Osteoblast (primary cell): ENCODE results near the gene CXCL6. TPM values are rescaled to one million over a fixed set of nuclear protein-coding genes. Genes with fewer than 3 reads are reported as not detected.

Source experiments
- DNase-seq: peaks from one replicate; pipeline ENCODE4 v3.0.0; 2011; ENCODE audit warnings: low spot score, mixed read lengths; ENCODE audit not compliant: insufficient read length; ENCODE audit errors: missing footprints
- H2AFZ ChIP-seq: 2 replicates; pipeline ENCODE4 v1.6.0; 2011; ENCODE audit warnings: mild to moderate bottlenecking, low read length
- H3K27ac ChIP-seq: 2 replicates; pipeline ENCODE4 v1.5.1; 2011; ENCODE audit warnings: mild to moderate bottlenecking, low read depth, low read length, moderate library complexity
- H3K27me3 ChIP-seq: 2 replicates; pipeline ENCODE4 v1.6.0; 2012; ENCODE audit warnings: mild to moderate bottlenecking, control low read depth, inconsistent platforms, low read length, moderate library complexity; ENCODE audit not compliant: insufficient read depth
- H3K36me3 ChIP-seq: 2 replicates; pipeline ENCODE4 v1.5.1; 2011; ENCODE audit warnings: mild to moderate bottlenecking, low read length, control low read depth, moderate library complexity; ENCODE audit not compliant: insufficient read depth
- H3K4me1 ChIP-seq: 2 replicates; pipeline ENCODE4 v1.5.1; 2011; ENCODE audit warnings: mild to moderate bottlenecking, low read length, control low read depth, moderate library complexity; ENCODE audit not compliant: insufficient read depth
- H3K4me2 ChIP-seq: 2 replicates; pipeline ENCODE4 v1.6.0; 2011; ENCODE audit warnings: mild to moderate bottlenecking, low read length; ENCODE audit not compliant: insufficient read depth
- H3K4me3 ChIP-seq: fragments of 200-600 bp; sonication (generic); 3 replicates; pipeline ENCODE4 v1.5.1; 2012; ENCODE audit warnings: mild to moderate bottlenecking, low read length, inconsistent platforms; ENCODE audit not compliant: insufficient read depth
- H3K79me2 ChIP-seq: 2 replicates; pipeline ENCODE4 v1.6.0; 2012; ENCODE audit warnings: mild to moderate bottlenecking, low read length, control low read depth, inconsistent platforms; ENCODE audit not compliant: insufficient read depth
- H3K9me3 ChIP-seq: 2 replicates; pipeline ENCODE4 v1.5.1; 2011; ENCODE audit warnings: low read depth, low read length, control low read depth
- H4K20me1 ChIP-seq: 2 replicates; pipeline ENCODE4 v1.6.0; 2012; ENCODE audit warnings: mild to moderate bottlenecking, low read length, control low read depth; ENCODE audit not compliant: insufficient read depth
- total RNA-seq: library from RNA; depleted of rRNA; stranded (reverse); fragments of >200 nt; gene quantifications from 2 replicates; pipeline ENCODE4 v1.2.3, GENCODE V29; 2012
- TF ChIP-seq, protein P1 (sequence below): IDR thresholded peaks from 2 replicates; pipeline ENCODE4 v1.5.1; 2011; ENCODE audit warnings: mild to moderate bottlenecking, low read depth, low read length, moderate library complexity; ENCODE audit errors: extremely low read depth

The CXCL6 gene
- total RNA-seq, 1 donor: 1.1 TPM

DNA sequence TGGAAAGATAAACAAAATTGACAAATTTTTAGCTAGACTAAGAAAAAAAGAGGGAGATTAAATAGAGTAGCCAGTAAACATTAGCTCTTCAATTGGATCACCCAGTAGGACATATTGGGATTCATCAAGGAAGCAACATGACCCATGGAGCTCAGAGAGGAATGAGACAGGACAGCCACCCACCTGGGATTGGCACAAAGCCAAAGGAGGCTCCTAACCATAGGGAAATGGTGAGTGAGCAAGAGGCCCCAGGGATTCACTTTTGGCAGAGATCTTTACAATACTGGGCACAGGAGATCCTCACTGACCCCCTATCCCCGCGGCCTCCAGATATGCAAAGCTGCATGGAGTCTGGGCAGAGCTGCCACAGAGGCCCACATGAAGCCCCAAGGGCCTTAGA is 34.8 kb upstream of the CXCL6 start:
- Histone ChIP-seq H4K20me1 (no peaks in the 10 kb centered on the region), H2AFZ (no peak overlapping the region), H3K9me3 (no peaks in the 10 kb centered on the region), H3K4me3 (no peak overlapping the region), H3K79me2 (no peaks in the 10 kb centered on the region), H3K4me1 (no peaks in the 10 kb centered on the region), H3K4me2 (no peak overlapping the region), H3K27ac (no peak overlapping the region), H3K36me3 (no peaks in the 10 kb centered on the region), H3K27me3 (no peaks in the 10 kb centered on the region)
- DNase-seq: no peak
- TF ChIP-seq, protein P1, sequence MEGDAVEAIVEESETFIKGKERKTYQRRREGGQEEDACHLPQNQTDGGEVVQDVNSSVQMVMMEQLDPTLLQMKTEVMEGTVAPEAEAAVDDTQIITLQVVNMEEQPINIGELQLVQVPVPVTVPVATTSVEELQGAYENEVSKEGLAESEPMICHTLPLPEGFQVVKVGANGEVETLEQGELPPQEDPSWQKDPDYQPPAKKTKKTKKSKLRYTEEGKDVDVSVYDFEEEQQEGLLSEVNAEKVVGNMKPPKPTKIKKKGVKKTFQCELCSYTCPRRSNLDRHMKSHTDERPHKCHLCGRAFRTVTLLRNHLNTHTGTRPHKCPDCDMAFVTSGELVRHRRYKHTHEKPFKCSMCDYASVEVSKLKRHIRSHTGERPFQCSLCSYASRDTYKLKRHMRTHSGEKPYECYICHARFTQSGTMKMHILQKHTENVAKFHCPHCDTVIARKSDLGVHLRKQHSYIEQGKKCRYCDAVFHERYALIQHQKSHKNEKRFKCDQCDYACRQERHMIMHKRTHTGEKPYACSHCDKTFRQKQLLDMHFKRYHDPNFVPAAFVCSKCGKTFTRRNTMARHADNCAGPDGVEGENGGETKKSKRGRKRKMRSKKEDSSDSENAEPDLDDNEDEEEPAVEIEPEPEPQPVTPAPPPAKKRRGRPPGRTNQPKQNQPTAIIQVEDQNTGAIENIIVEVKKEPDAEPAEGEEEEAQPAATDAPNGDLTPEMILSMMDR: no peak

DNA sequence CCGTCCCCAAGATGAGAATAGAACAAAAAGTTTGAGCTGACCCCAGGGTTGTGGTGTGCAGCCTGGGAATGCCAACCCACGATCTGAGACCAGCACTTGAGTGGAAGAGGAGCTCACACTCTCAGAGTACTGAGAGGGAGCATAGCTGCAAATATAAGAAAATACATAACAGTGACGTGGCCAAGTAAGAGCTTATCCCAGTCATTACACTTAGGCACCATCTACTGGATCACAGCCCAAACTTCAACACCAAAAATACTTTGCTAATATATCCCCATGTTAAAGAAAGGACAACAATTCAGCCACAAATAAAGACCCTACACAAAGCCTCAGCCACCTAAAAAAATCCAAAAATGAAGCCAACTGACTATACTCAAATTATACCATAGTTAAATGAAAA is 33.3 kb upstream of the CXCL6 start:
- Histone ChIP-seq H3K4me3 (no peak overlapping the region), H3K9me3 (no peaks in the 10 kb centered on the region), H3K4me1 (no peaks in the 10 kb centered on the region), H2AFZ (no peak overlapping the region), H3K4me2 (no peak overlapping the region), H4K20me1 (no peaks in the 10 kb centered on the region), H3K79me2 (no peaks in the 10 kb centered on the region), H3K27me3 (no peaks in the 10 kb centered on the region), H3K27ac (no peak overlapping the region), H3K36me3 (no peaks in the 10 kb centered on the region)
- TF ChIP-seq, protein P1: no peak
- no peak for DNase-seq

DNA sequence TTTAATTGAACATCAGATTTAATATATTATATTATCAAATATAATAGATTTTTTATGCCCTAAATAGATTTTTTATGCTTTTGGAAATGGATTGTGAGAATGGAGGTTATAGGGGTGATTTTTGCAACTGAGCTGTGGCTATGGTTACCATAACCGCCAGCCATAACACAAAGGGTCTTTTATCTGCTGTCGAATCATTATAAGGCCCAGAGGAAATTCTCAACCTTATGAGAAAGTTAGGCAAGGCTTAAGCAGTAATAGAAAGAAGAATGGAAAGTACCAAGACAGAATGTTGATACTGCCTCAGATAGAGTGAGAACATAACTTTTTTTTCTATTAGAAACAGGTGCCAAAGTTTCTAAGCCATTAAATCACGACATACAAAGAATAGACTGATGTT is 26.3 kb upstream of the CXCL6 start:
- Histone ChIP-seq H3K79me2 (no peaks in the 10 kb centered on the region), H3K9me3 (no peaks in the 10 kb centered on the region), H3K27me3 (no peaks in the 10 kb centered on the region), H3K4me1 (no peaks in the 10 kb centered on the region), H3K4me3 (no peak overlapping the region), H3K27ac (no peak overlapping the region), H2AFZ (no peak overlapping the region), H4K20me1 (no peaks in the 10 kb centered on the region), H3K4me2 (no peak overlapping the region), H3K36me3 (no peaks in the 10 kb centered on the region)
- no peak for DNase-seq
- TF ChIP-seq, protein P1: no peak

DNA sequence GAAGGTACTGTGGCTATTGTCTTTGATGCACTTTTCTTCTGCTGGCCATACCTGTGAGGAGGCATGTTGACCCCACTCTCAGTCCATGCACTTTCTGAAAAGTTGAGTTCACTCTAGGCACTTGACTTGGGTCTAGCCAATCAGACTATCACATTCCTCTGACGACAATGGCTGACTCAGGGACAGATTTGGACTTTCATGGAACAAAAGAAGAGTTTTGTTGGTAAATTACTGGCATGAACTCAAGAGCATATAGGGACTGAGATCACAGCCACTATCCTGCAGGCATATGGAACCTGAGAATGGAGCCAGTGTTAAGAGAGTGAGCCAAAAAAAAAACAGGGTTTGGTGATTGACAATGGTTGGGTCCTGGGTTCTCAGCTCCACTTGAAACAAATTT is 24.6 kb upstream of the CXCL6 start:
- Histone ChIP-seq H3K27me3 (no peaks in the 10 kb centered on the region), H3K36me3 (no peaks in the 10 kb centered on the region), H3K4me3 (no peak overlapping the region), H3K4me2 (no peak overlapping the region), H3K4me1 (no peaks in the 10 kb centered on the region), H3K9me3 (no peaks in the 10 kb centered on the region), H4K20me1 (no peaks in the 10 kb centered on the region), H3K79me2 (no peaks in the 10 kb centered on the region), H2AFZ (no peak overlapping the region), H3K27ac (no peak overlapping the region)
- TF ChIP-seq, protein P1: no peak
- DNase-seq: no peak
